NT2/D1 (cell line): Measurements from ENCODE around the gene KY.

Experiments used
- DNase-seq: peaks from one replicate; pipeline ENCODE4 v3.0.0-alpha.2; 2011; ENCODE audit warnings: low read depth, low spot score
- H3K27me3 ChIP-seq: 2 replicates; pipeline ENCODE4 v1.6.0; 2011; ENCODE audit warnings: mild to moderate bottlenecking; ENCODE audit not compliant: insufficient read length, insufficient read depth
- H3K36me3 ChIP-seq: 2 replicates; pipeline ENCODE4 v1.6.1; 2011; ENCODE audit warnings: mild to moderate bottlenecking, low read length, mixed read lengths; ENCODE audit not compliant: insufficient read depth, insufficient read length
- H3K4me1 ChIP-seq: 2 replicates; pipeline ENCODE4 v1.5.1; 2011; ENCODE audit not compliant: insufficient read depth, insufficient read length
- H3K4me3 ChIP-seq: 2 replicates; pipeline ENCODE4 v1.5.1; 2011; ENCODE audit warnings: low read depth; ENCODE audit not compliant: insufficient read length
- H3K9ac ChIP-seq: 2 replicates; pipeline ENCODE4 v1.6.0; 2011; ENCODE audit warnings: low read depth; ENCODE audit not compliant: insufficient read length
- H3K9me3 ChIP-seq: 2 replicates; pipeline ENCODE4 v1.5.1; 2011; ENCODE audit warnings: mild to moderate bottlenecking, low read length; ENCODE audit not compliant: insufficient read depth
- SUZ12 ChIP-seq: IDR thresholded peaks from 2 replicates; pipeline ENCODE4 v1.6.1; 2011; ENCODE audit not compliant: insufficient read length, insufficient read depth; ENCODE audit errors: extremely low read depth
- YY1 ChIP-seq: IDR thresholded peaks from 2 replicates; pipeline ENCODE4 v1.6.1; 2011; ENCODE audit not compliant: insufficient read length, insufficient read depth
- ZNF274 ChIP-seq: IDR thresholded peaks from 2 replicates; pipeline ENCODE4 v1.6.1; 2011; ENCODE audit warnings: mild to moderate bottlenecking, low read depth, low read length

Gene KY

DNA sequence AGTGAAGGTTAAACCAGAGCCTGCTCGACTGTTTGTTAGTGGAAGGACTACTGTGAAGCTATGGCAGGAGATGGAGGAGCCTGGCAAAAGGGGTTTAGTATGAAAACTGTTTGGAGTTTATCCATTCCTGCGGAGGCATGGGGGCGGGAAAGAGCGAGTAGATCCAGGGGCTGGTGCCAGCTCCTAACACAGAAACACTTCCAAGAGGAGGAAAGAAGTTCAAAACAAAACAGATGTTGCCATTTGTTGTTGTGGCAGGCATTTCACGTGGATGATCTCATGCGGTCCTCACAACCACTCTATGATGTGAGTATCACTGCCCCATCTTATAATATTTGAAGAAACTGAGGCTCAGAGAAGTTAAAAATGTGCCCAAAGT, 30.7 kb upstream of the KY start:
- Histone ChIP-seq H3K4me3 (no peak overlapping the region), H3K27me3 (peaks cover 3% of the 10 kb centered on the region), H3K36me3 (no peaks in the 10 kb centered on the region), H3K4me1 (no peaks in the 10 kb centered on the region), H3K9ac (no peak overlapping the region), H3K9me3 (no peaks in the 10 kb centered on the region)
- TF ChIP-seq SUZ12 (no peak), ZNF274 (no peak), YY1 (no peak)
- no peak for DNase-seq

DNA sequence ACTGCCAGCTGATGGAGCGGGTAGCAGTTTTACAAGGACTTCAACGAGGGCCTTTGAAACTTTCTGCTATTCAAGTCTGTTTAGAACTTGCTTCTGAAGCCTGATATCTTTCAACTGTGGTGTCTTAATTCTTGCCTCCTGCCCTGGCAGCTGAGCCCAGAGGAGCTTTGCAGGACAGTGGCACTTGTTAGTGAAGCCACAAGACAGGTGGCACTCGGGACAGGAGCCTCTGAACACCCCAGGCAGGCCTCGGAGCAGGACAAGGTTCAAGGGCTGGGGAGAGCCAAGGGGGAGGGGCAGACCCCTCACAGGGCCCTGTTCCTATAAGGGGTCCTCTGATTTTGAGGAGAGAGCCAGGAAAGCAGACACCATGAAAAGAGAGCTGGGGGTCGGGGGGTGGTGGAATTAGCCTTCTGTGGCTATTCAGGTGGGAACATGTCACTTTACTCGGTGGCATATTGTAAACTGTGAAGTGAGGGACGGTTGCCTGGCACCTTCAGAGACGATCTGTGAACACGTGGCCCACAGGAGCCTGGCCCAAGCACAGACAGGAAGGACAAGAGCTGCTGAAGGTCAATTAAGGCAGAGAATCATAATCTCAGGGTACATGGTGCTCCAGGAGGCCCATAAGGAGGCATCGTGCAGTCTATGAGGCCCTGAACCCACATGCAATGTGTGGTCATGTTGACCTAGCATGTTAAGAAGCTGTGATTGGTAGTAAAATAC, 30.1 kb upstream of the KY start:
- TF ChIP-seq SUZ12 (no peak), ZNF274 (no peak)
- Histone ChIP-seq H3K9me3 (no peaks in the 10 kb centered on the region), H3K4me3 (no peak overlapping the region), H3K4me1 (no peaks in the 10 kb centered on the region), H3K27me3 (peaks cover 3% of the 10 kb centered on the region), H3K9ac (no peak overlapping the region), H3K36me3 (no peaks in the 10 kb centered on the region)
- no peak for DNase-seq

DNA sequence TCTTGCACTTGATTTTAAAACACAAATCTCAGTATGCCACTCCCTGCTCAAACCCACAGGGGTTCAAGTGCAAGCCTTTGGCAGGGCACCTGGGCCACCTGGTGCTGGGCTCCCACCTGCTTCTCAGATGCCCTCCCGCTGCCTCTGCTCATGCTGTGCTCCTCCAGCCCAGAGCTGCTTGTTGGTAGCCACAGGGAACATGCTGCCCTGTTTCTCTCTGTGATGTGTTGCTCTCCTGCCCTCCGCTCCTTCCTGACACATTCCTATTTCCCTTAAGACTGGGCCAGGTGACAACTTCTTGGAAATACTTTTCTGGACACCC, 27.1 kb upstream of the KY start:
- H3K27me3 ChIP-seq, result peaks cover 3% of the 10 kb centered on the region
- no peaks in the 10 kb centered on the region for H3K4me1 ChIP-seq
- H3K36me3 ChIP-seq, result no peaks in the 10 kb centered on the region
- H3K9ac ChIP-seq, result no peak overlapping the region
- no peak for DNase-seq
- no peak overlapping the region for H3K4me3 ChIP-seq
- H3K9me3 ChIP-seq, result peaks cover 21% of the 10 kb centered on the region
- TF ChIP-seq SUZ12, result no peak
- no peak for TF ChIP-seq ZNF274
- TF ChIP-seq YY1, result no peak

DNA sequence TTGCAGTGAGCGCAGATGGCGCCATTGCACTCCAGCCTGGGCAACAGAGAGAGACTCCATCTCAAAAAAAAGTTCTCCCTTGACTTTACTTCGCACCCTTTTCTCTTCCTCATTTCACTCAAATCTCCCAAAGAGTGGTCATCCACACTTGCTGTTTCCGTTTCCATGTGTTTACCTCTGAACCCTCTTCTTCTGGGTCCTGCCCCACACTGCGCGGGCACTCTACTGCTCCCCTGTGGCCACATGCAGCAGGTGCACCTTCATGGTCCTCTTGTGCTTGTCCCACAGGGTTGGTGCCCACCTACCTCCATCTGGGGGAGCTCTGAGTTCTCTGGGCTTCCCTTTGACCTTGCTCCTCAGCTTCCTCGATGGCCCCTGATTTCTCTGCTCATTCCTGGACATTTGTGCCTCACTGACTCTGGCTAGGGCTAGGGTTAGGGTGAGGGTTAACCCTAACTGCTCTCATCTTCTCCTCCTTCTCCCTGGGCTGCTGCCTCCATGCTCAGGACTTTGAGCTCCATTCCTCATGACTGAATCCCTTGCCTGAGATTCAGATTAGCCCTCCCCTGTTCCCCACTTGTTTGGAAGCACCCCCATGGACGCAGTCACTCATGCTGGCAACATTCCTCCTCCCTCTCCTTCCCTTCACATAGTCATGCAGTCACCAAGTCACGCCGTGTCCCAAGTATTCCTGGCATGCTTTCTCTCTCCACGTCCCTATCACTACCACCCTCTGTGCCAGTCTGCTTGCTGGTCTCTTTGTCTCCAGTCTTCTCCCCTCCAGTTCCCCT, 26.6 kb upstream of the KY start:
- H3K4me1 ChIP-seq, result no peaks in the 10 kb centered on the region
- peaks cover 3% of the 10 kb centered on the region for H3K27me3 ChIP-seq
- H3K36me3 ChIP-seq, result no peaks in the 10 kb centered on the region
- DNase-seq, result peak; percentile 42
- no peak overlapping the region for H3K9ac ChIP-seq
- no peak for TF ChIP-seq YY1
- no peak for TF ChIP-seq SUZ12
- no peak for TF ChIP-seq ZNF274
- H3K9me3 ChIP-seq, result peaks cover 21% of the 10 kb centered on the region
- H3K4me3 ChIP-seq, result no peak overlapping the region

DNA sequence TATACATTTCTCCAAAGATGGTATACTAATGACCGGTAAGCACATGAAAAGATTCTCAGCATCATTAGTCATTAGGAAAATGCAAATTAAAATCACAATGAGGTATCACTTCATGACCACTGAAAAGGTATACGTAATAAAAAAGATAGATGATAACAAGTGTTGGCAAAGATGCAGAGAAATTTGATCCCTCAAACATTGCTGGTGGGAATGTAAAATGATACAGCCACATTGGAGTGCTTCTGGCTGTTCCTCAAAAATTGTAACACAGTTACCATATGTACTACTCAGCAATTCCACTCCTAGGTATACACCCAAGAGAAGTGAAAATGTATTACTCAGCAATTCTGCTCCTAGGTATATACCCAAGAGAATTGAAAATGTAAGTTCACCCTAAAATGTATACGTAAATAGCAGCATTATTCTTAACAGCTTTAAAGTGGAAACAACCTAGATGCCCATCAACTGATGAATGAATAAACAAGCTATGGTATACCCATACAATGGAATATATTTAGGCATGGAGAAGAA, 25.0 kb upstream of the KY start:
- DNase-seq, result no peak
- TF ChIP-seq ZNF274, result no peak
- TF ChIP-seq SUZ12, result no peak
- TF ChIP-seq YY1, result no peak
- Histone ChIP-seq H3K36me3 (no peaks in the 10 kb centered on the region), H3K9ac (no peak overlapping the region), H3K4me1 (no peaks in the 10 kb centered on the region), H3K27me3 (no peaks in the 10 kb centered on the region), H3K9me3 (peaks cover 21% of the 10 kb centered on the region), H3K4me3 (no peak overlapping the region)

DNA sequence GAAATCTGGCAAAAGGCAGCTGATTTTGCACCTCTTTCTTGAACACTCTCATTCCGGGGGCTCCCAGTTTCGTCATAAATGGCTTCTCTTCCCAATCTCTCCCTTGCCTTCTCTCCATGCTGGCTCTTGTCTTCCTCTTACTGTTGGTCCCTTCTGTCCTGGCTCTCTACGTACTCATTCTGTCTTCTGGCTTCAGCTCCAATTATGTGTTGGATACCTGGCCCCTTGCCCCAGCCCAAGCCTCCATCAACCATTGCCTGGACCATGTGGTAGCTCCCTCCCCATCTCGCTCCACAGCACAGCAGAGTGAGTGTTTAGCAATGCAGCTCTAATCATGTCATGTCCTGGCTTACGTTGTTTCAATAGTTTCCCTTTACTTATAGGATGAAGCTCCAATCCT, 21.7 kb upstream of the KY start:
- Histone ChIP-seq H3K27me3 (peaks cover 4% of the 10 kb centered on the region), H3K9ac (no peak overlapping the region), H3K4me1 (no peaks in the 10 kb centered on the region), H3K4me3 (no peak overlapping the region), H3K9me3 (peaks cover 21% of the 10 kb centered on the region), H3K36me3 (no peaks in the 10 kb centered on the region)
- TF ChIP-seq YY1 (no peak), SUZ12 (no peak), ZNF274 (no peak)
- DNase-seq, result no peak

DNA sequence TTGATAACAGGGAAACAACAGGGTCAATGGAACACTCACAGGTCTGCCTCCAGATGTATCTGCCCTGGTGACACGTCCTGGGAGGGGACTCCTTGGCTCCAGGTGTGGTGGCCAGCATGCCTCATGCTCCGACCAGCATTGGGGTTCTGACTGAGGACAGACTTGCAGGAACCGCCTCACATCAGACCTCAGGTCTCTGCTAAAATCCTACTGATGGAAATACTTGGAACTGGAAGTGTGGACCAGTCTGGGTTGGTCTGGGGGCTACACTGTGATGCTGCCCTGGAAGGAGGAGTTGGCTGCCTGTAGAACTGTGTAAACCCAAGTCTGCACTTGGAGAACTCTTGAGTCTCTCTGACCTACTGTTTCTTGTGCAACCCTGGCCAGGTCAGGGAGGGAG, 17.1 kb upstream of the KY start:
- Histone ChIP-seq H3K9me3 (no peaks in the 10 kb centered on the region), H3K9ac (no peak overlapping the region), H3K4me3 (no peak overlapping the region), H3K27me3 (peaks cover 4% of the 10 kb centered on the region), H3K4me1 (no peaks in the 10 kb centered on the region), H3K36me3 (no peaks in the 10 kb centered on the region)
- TF ChIP-seq YY1 (no peak), SUZ12 (no peak), ZNF274 (no peak)
- no peak for DNase-seq
